Ishikawa (cell line): Measurements from ENCODE around the gene TST.

Experiments used
- CEBPB ChIP-seq: IDR thresholded peaks from 2 replicates; pipeline ENCODE4 v1.6.1; 2012
- CREB1 ChIP-seq: IDR thresholded peaks from 2 replicates; pipeline ENCODE4 v1.6.1; 2012; ENCODE audit warnings: low read depth
- EGR1 ChIP-seq: IDR thresholded peaks from 2 replicates; pipeline ENCODE4 v1.6.1; 2012
- EP300 ChIP-seq: IDR thresholded peaks from 2 replicates; pipeline ENCODE4 v1.6.1; 2012; ENCODE audit warnings: borderline replicate concordance
- FOXM1 ChIP-seq: IDR thresholded peaks from 2 replicates; pipeline ENCODE4 v1.6.1; 2012; ENCODE audit warnings: low read depth, borderline replicate concordance
- MAX ChIP-seq: IDR thresholded peaks from 2 replicates; pipeline ENCODE4 v1.6.1; 2012
- NFIC ChIP-seq: IDR thresholded peaks from 2 replicates; pipeline ENCODE4 v1.6.1; 2012
- RAD21 ChIP-seq: IDR thresholded peaks from 2 replicates; pipeline ENCODE4 v1.6.1; 2012; ENCODE audit warnings: low read depth
- REST ChIP-seq: IDR thresholded peaks from 2 replicates; pipeline ENCODE4 v1.6.1; 2012; ENCODE audit warnings: low read depth, mild to moderate bottlenecking
- TAF1 ChIP-seq: IDR thresholded peaks from 2 replicates; pipeline ENCODE4 v1.6.1; 2012; ENCODE audit warnings: low read depth, mild to moderate bottlenecking
- TCF12 ChIP-seq: IDR thresholded peaks from 2 replicates; pipeline ENCODE4 v1.6.1; 2012; ENCODE audit warnings: low read depth
- TEAD4 ChIP-seq: IDR thresholded peaks from 2 replicates; pipeline ENCODE4 v1.6.1; 2012
- USF1 ChIP-seq: IDR thresholded peaks from 2 replicates; pipeline ENCODE4 v1.6.1; 2012
- YY1 ChIP-seq: IDR thresholded peaks from 2 replicates; pipeline ENCODE4 v1.6.1; 2012; ENCODE audit warnings: low read depth
- ZBTB7A ChIP-seq: IDR thresholded peaks from 2 replicates; pipeline ENCODE4 v1.6.1; 2012; ENCODE audit warnings: low read depth

Gene TST

GRCh38 chr22:37020192-37020479, 889 bp upstream of the TST start:
- no peak for TF ChIP-seq CEBPB
- peak; percentile 70 for TF ChIP-seq USF1
- no peak for TF ChIP-seq EGR1
- no peak for TF ChIP-seq NFIC
- TF ChIP-seq TAF1 = no peak
- 0 out of 2 replicates have a peak, but pooled peaks have one; percentile 16 for TF ChIP-seq MAX

GRCh38 chr22:37018815-37019308, 385 bp downstream of the TST start:
- no peak for TF ChIP-seq RAD21
- no peak for TF ChIP-seq TAF1
- TF ChIP-seq EP300 = no peak
- no peak for TF ChIP-seq NFIC
- no peak for TF ChIP-seq FOXM1
- TF ChIP-seq CEBPB = no peak
- no peak for TF ChIP-seq YY1
- no peak for TF ChIP-seq MAX
- no peak for TF ChIP-seq ZBTB7A

GRCh38 chr22:37018086-37018814, 997 bp downstream of the TST start:
- no peak for TF ChIP-seq NFIC
- TF ChIP-seq REST = no peak
- TF ChIP-seq ZBTB7A = no peak
- TF ChIP-seq TAF1 = no peak
- TF ChIP-seq RAD21 = no peak
- TF ChIP-seq EP300 = no peak
- TF ChIP-seq CEBPB = no peak
- TF ChIP-seq TEAD4 = no peak
- no peak for TF ChIP-seq YY1
- no peak for TF ChIP-seq USF1
- no peak for TF ChIP-seq TCF12
- TF ChIP-seq MAX = no peak
- no peak for TF ChIP-seq CREB1
- no peak for TF ChIP-seq FOXM1
- TF ChIP-seq EGR1 = no peak

- TF ChIP-seq RAD21 = no peak
These were observed 1.9 kb downstream of the TST start for GRCh38 chr22:37017356-37017755.

GRCh38 chr22:37016134-37016910, 2.9 kb downstream of the TST start:
- TF ChIP-seq CEBPB (no peak), MAX (no peak), ZBTB7A (no peak), REST (no peak), EGR1 (no peak), CREB1 (no peak), USF1 (no peak), RAD21 (no peak), YY1 (no peak), TEAD4 (no peak), TAF1 (no peak), EP300 (no peak), NFIC (no peak), TCF12 (no peak), FOXM1 (no peak)
